Measurements from ENCODE around the gene THADA. TPM values are rescaled to one million over a fixed set of nuclear protein-coding genes. Genes with fewer than 3 reads are reported as not detected.
"Not testable (repeated sequence)": the region's sequence is repeated elsewhere in the genome, so short reads cannot be mapped to it uniquely, and the experiment has no call there.

Gene THADA
- total and polyA plus RNA-seq, 9 donors = 14.4 to 24.3 (median 18.1) TPM

DNA sequence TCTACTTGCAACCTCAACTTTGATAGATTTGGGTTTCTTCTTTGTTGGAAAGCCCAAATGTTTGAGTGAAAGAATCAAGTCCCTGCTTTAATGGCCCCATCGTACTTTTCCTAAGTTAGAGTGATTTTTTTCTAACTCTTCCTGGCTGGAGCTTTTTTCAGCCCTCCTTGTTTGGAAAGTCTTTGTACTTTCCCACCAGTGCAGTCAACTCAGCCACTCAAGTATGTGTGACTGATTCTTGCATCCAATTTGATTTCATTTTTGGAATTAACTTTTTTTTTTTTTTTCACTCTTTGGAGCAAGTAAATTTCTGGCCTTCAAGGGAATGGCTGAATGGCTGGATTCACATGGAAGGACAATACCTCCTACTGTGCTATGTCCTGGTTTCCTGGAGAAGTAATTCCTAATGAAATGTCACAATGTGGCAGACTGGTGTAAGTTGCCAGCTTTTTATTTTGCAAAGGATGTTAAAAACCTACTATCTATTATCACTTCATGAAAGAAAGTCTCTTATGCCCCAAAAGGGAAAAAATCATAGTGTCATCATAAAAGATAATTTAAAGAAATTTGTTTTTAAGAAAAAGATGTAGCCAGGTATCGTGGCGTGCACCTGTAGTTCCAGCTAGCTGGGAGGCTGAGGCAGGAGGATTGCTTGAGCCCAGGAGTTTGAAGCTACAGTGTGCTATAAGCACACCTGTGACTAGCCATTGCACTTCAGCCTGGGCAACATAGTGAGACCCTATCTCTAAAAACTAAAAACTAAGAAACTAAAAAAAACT lies 293.5 kb downstream of the THADA start:
- 100% methylated on average over 2 of the region's 3 CpGs for WGBS (ENCODE audit: insufficient coverage)
- H3K27me3 ChIP-seq (ENCODE audit: control insufficient read depth, insufficient read depth, low read length) = no peaks in the 10 kb centered on the region
- peaks cover 36% of the 10 kb centered on the region for H3K4me1 ChIP-seq (ENCODE audit: control insufficient read depth, insufficient read depth, low read length)
- no peak overlapping the region for H3K4me3 ChIP-seq (ENCODE audit: low read length)
- no peaks in the 10 kb centered on the region for H3K36me3 ChIP-seq (ENCODE audit: control insufficient read depth, insufficient read depth, low read length)
- no peaks in the 10 kb centered on the region for H3K9me3 ChIP-seq (replicated peaks; ENCODE audit: control insufficient read depth, low read depth, low read length)
- DNase-seq = peak; percentile 31
- peak overlapping the region; percentile 36 for H3K27ac ChIP-seq (ENCODE audit: low read length)

- WGBS (ENCODE audit: insufficient coverage) = 61% methylated on average over 3 of the region's 13 CpGs
- Histone ChIP-seq H3K27ac (ENCODE audit: low read length) (peak overlapping the region; percentile 26), H3K36me3 (ENCODE audit: control insufficient read depth, insufficient read depth, low read length) (no peaks in the 10 kb centered on the region), H3K4me1 (ENCODE audit: control insufficient read depth, insufficient read depth, low read length) (peaks cover 26% of the 10 kb centered on the region), H3K4me3 (ENCODE audit: low read length) (no peak overlapping the region), H3K9me3 (replicated peaks; ENCODE audit: control insufficient read depth, low read depth, low read length) (no peaks in the 10 kb centered on the region), H3K27me3 (ENCODE audit: control insufficient read depth, insufficient read depth, low read length) (no peaks in the 10 kb centered on the region)
- no peak for DNase-seq
Observed at GRCh38 chr2:43300781-43301583, 294.9 kb downstream of the THADA start.

DNA sequence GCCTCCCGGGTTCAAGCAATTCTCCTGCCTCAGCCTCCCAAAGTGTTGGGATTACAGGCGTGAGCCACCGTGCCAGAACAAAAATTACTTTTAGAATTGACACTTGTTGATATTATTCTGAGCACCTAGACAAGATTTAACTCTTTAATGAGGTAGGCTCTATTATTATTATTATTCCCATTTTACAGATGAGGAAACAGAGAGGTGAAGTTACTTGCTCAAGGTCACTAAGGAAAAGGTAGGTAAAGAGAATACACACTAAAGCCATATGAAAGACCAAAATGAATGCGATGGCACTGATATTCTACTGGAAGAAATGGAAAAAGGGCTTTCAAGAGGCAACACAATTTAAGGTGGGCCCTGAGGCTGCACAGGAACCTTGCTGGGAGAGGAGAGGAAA lies 295.6 kb downstream of the THADA start:
- no peaks in the 10 kb centered on the region for H3K27me3 ChIP-seq (ENCODE audit: control insufficient read depth, insufficient read depth, low read length)
- 100% methylated on average over 1 of the region's 4 CpGs for WGBS (ENCODE audit: insufficient coverage)
- DNase-seq = no peak
- no peaks in the 10 kb centered on the region for H3K36me3 ChIP-seq (ENCODE audit: control insufficient read depth, insufficient read depth, low read length)
- H3K27ac ChIP-seq (ENCODE audit: low read length) = no peak overlapping the region
- H3K4me3 ChIP-seq (ENCODE audit: low read length) = no peak overlapping the region
- H3K4me1 ChIP-seq (ENCODE audit: control insufficient read depth, insufficient read depth, low read length) = peaks cover 19% of the 10 kb centered on the region
- H3K9me3 ChIP-seq (replicated peaks; ENCODE audit: control insufficient read depth, low read depth, low read length) = no peaks in the 10 kb centered on the region

DNA sequence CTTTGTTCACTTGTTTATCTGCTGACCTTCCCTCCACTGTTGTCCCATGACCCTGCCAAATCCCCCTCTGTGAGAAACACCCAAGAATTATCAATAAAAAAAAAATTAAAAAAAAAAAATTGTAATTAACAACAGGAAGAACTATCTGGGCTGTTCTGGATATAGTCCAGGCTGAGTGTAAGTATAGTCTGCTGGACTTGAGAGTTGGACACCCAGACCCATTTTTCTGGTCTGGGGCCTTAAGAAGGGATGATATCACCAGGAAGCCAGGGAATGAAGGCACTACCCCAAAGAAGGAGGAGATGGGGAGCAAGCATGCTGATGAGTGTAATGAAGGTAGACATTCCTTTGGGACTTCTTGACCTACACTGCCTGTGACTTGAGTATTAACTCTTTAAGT lies 297.3 kb downstream of the THADA start:
- Histone ChIP-seq H3K4me3 (ENCODE audit: low read length) (no peak overlapping the region), H3K4me1 (ENCODE audit: control insufficient read depth, insufficient read depth, low read length) (peaks cover 14% of the 10 kb centered on the region), H3K36me3 (ENCODE audit: control insufficient read depth, insufficient read depth, low read length) (no peaks in the 10 kb centered on the region), H3K9me3 (replicated peaks; ENCODE audit: control insufficient read depth, low read depth, low read length) (no peaks in the 10 kb centered on the region), H3K27me3 (ENCODE audit: control insufficient read depth, insufficient read depth, low read length) (no peaks in the 10 kb centered on the region), H3K27ac (ENCODE audit: low read length) (no peak overlapping the region)
- DNase-seq = no peak

- not testable (repeated sequence) for H3K9me3 ChIP-seq (replicated peaks; ENCODE audit: control insufficient read depth, low read depth, low read length); DNase-seq; H3K4me3 ChIP-seq (ENCODE audit: low read length); H3K36me3 ChIP-seq (ENCODE audit: control insufficient read depth, insufficient read depth, low read length); H3K27me3 ChIP-seq (ENCODE audit: control insufficient read depth, insufficient read depth, low read length); H3K27ac ChIP-seq (ENCODE audit: low read length)
- no CpG with 5 or more reads among the region's 36 CpGs for WGBS (ENCODE audit: insufficient coverage)
- H3K4me1 ChIP-seq (ENCODE audit: control insufficient read depth, insufficient read depth, low read length) = peaks cover 14% of the 10 kb centered on the region
Observed at GRCh38 chr2:43297740-43298139, 298.1 kb downstream of the THADA start.

DNA sequence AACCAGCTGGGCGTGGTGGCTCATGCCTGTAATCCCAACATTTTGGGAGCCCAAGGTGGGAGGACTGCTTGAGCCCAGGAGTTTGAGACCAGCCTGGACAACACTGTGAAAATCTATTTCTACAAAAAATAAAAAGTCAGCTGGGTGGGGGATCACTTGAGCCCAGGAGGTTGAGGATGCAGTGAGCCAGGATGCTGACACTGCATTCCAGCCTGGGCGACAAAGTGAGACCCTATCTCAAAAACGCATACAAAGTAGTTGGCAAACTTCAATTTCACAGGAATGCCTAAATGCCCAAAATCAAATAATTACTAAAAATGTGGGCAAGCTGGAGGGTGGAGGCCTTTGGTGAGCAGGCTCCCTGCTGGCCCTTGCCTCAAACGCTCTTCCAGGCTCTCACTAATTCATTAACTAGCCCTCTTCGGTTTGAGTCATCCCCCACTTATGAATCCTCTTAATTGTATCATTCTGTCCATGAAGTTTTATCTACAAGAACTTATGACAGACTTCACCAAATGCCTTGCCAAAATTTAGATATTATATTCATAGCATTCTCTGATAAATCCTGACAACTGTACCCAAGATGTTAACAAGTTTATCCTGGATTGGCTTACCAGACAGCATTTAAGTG lies 300.8 kb downstream of the THADA start:
- Histone ChIP-seq H3K4me3 (ENCODE audit: low read length) (no peak overlapping the region), H3K4me1 (ENCODE audit: control insufficient read depth, insufficient read depth, low read length) (peaks cover 2% of the 10 kb centered on the region), H3K36me3 (ENCODE audit: control insufficient read depth, insufficient read depth, low read length) (peaks cover 13% of the 10 kb centered on the region), H3K27me3 (ENCODE audit: control insufficient read depth, insufficient read depth, low read length) (no peaks in the 10 kb centered on the region), H3K9me3 (replicated peaks; ENCODE audit: control insufficient read depth, low read depth, low read length) (no peaks in the 10 kb centered on the region), H3K27ac (ENCODE audit: low read length) (no peak overlapping the region)
- WGBS (ENCODE audit: insufficient coverage) = 76% methylated on average over 3 of the region's 5 CpGs
- DNase-seq = no peak

DNA sequence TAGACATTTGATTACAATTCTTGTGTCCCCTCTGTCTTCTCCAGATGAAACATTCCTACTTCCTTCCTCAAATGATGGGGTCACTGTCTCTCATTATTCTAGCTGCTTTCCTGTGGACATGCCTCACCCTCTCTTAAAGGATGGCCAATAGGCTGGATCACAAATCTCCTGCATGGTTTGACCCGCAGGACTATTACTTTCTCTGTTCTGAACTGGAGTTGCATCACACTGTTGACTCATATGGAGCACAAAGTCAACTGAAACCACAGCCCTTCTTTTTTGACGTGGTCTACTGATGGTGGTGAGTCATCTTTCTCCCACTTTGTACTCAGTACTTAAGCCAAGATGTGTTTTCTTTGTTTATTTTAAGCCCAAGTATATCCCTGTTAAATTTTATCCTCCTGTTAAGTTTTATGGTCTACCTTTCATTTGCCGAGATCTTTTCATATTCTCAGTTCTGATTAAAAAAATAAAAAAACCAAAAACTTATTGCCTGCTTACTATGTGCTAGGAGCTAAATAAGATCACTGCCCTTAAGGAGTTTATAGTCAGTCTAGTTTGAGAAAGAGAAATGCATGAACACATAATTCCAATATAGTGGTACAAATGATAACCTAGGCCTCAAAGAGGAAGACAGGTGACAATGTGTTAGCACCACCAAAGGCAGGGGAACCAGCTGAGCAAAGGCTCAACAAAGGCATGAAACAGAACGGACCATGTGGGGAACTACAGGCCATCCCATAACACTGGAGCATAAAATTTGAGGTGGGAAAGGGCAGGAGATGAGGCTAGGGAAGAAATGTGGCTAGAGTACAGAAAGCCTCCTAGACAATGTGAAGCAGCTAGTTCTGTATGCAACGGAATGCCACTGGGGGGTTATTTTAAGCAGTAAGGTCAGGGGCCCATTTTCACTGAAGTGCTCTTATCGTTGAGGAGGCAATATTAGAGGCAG lies 301.8 kb downstream of the THADA start:
- WGBS (ENCODE audit: insufficient coverage) = 73% methylated on average over 4 of the region's 6 CpGs
- H3K9me3 ChIP-seq (replicated peaks; ENCODE audit: control insufficient read depth, low read depth, low read length) = no peaks in the 10 kb centered on the region
- DNase-seq = peak; percentile 25
- H3K27me3 ChIP-seq (ENCODE audit: control insufficient read depth, insufficient read depth, low read length) = no peaks in the 10 kb centered on the region
- H3K27ac ChIP-seq (ENCODE audit: low read length) = no peak overlapping the region
- peaks cover 13% of the 10 kb centered on the region for H3K36me3 ChIP-seq (ENCODE audit: control insufficient read depth, insufficient read depth, low read length)
- H3K4me3 ChIP-seq (ENCODE audit: low read length) = no peak overlapping the region
- peaks cover 2% of the 10 kb centered on the region for H3K4me1 ChIP-seq (ENCODE audit: control insufficient read depth, insufficient read depth, low read length)

DNA sequence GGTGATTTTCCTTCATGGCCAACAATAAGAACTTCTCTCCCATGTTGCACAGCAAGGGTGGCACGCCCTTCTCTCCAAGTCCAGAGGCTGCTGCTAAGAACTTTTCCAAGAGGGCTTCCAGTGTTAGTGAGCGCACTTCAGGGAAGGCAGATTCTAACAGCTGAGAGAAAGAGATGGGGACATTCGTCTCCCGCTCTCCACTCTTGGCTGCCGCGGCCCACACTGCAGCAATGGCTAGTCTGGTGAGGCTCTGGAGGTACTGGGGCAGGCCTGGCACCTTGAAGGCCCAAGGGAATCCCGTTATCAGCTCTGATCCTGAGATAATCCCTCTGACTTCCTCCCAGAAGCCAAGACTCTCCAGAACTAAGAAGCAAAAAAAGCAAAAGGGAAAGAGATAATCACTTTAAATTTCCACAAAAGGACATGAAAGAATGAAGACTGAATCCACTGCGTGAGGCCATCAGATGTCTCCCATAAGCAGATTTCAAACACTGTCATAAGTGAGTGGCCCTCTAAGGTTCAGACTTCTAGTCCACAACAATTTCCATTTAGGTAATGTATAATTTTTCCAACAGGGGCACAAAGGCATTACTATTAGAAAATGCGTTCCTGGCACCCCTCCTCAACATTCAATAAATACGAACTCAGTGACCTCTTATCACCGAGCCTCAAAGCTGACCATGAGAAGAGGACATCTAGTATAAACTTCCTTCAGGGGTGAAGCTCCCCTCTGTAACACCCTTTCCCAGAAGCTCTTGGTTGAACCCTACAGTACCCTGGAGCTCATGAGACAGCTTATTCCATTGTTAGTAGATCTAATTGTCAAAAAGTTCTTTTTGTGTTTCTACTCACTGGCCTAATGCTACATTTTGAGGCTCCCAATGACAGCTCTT lies 302.7 kb downstream of the THADA start:
- no peak for DNase-seq
- Histone ChIP-seq H3K4me1 (ENCODE audit: control insufficient read depth, insufficient read depth, low read length) (no peaks in the 10 kb centered on the region), H3K9me3 (replicated peaks; ENCODE audit: control insufficient read depth, low read depth, low read length) (no peaks in the 10 kb centered on the region), H3K36me3 (ENCODE audit: control insufficient read depth, insufficient read depth, low read length) (peaks cover 13% of the 10 kb centered on the region), H3K27me3 (ENCODE audit: control insufficient read depth, insufficient read depth, low read length) (no peaks in the 10 kb centered on the region), H3K27ac (ENCODE audit: low read length) (no peak overlapping the region), H3K4me3 (ENCODE audit: low read length) (no peak overlapping the region)
- WGBS (ENCODE audit: insufficient coverage) = 89% methylated on average over 5 of the region's 11 CpGs

GRCh38 chr2:43292297-43292696 lies 303.5 kb downstream of the THADA start:
- Histone ChIP-seq H3K27ac (ENCODE audit: low read length) (no peak overlapping the region), H3K27me3 (ENCODE audit: control insufficient read depth, insufficient read depth, low read length) (no peaks in the 10 kb centered on the region), H3K4me3 (ENCODE audit: low read length) (no peak overlapping the region), H3K4me1 (ENCODE audit: control insufficient read depth, insufficient read depth, low read length) (no peaks in the 10 kb centered on the region), H3K36me3 (ENCODE audit: control insufficient read depth, insufficient read depth, low read length) (peaks cover 16% of the 10 kb centered on the region), H3K9me3 (replicated peaks; ENCODE audit: control insufficient read depth, low read depth, low read length) (no peaks in the 10 kb centered on the region)
- DNase-seq = no peak
- WGBS (ENCODE audit: insufficient coverage) = 100% methylated on average over 1 of the region's 1 CpG

All from muscle of leg (tissue), 11 donors.